SK-N-MC (cell line): ENCODE data around the gene DPP8.

Source experiments
- EZH2 ChIP-seq: fragments of 200-600 bp; sonication (generic); IDR thresholded peaks from one replicate; pipeline ENCODE4 v1.6.1; 2017; ENCODE audit warnings: antibody characterized with exemption
- POLR2AphosphoS5 ChIP-seq: IDR thresholded peaks from 2 replicates; pipeline ENCODE4 v1.6.1; 2012; ENCODE audit warnings: mild to moderate bottlenecking, low read depth, low read length, borderline replicate concordance

DNA sequence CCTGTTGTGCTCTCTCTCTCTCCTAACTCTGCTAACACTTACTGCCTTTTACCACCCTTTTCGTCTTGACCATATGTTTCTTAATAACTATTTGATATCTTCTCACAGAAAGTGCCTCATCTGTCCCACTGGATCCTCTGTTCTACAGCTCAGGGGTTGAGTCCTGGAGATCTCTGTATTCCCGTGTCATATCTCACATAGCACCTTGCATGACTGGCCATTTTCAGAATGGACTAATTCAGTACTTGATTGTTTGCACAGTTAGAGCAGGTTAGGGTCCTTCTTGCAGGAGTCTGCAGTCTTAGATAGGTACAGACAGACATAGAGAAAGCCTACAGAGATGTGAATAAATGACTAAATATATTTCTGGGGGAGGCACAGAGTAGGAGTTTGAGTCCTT is 33.7 kb upstream of the DPP8 start:
- TF ChIP-seq POLR2AphosphoS5 (no peak), EZH2 (no peak)
